LHCN-M2 (cell line): Measurements from ENCODE around the gene AKAP6. TPM values are rescaled to one million over a fixed set of nuclear protein-coding genes. Genes with fewer than 3 reads are reported as not detected.

ENCODE experiments used
- DNase-seq: peaks from one replicate; pipeline ENCODE4 v3.0.0-alpha.2; 2012; ENCODE audit warnings: low read depth
- total RNA-seq: library from RNA; depleted of rRNA; stranded (reverse); fragments of >200 nt; gene quantifications from 2 replicates; pipeline ENCODE4 v1.2.3, GENCODE V29; 2014

AKAP6 gene
- total RNA-seq, 1 experiment from 2014 or later, result 2.7 TPM

- DNase-seq, result no peak
These were observed 476.9 kb downstream of the AKAP6 start for GRCh38 chr14:32805979-32806378.

DNA sequence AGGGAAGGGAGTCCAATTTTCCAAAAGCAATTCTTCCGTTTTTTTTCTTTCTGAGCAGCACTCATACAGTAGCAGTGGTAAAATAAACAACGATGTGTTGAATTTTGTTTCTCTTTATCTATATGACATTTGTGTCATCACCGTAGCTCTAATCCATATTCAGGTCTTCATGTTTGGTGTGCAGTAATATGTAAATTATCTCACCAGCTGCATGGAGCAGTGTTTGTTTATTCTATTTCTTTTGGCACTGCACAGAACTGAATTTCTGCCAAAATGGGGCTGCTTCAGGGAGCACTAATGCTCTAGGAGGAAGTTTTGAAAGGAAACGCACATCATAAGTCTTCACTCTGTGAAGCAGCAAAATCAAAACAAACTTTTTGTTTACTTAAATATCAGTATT lies 479.5 kb downstream of the AKAP6 start:
- peak; percentile 22 for DNase-seq

DNA sequence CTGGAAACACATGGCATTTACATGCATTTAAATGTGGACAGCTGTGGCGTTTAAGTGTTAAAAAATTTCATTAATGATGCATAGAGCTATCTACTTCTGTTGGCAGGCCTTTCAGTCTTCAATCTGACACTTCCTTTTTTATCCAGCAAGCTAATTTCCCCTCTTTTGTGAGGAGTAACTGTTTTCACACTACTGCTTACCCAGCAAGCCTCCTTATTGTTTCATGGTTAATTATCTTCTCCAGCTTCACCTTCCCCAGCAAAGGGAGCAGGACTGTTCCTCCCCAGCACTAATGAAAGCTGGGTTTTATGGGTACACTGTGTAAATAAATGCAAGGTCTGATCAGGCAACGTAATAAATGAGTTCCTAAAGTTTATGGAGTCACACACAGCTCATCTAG lies 480.2 kb downstream of the AKAP6 start:
- DNase-seq, result no peak

DNA sequence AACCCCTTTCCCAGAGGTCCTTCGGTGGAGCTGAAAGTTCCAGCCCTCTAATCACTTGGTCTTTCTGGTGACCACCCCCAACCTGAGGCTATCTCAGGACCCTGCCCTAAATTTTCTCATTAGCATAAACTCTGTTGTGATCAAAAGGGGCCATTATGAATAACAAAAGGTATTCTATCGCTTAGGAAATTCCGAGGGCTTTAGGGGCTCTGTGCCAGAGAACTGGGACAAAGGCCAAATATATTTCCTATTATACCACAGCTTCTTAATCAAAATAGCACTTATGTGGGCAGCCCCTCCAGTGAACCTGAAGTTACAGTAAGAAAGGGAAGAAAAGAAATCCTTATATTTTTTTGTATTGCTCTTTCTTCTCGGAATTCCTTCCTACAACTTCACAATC lies 484.3 kb downstream of the AKAP6 start:
- DNase-seq, result no peak

- DNase-seq, result no peak
These were observed 485.6 kb downstream of the AKAP6 start for GRCh38 chr14:32814721-32815120.

DNA sequence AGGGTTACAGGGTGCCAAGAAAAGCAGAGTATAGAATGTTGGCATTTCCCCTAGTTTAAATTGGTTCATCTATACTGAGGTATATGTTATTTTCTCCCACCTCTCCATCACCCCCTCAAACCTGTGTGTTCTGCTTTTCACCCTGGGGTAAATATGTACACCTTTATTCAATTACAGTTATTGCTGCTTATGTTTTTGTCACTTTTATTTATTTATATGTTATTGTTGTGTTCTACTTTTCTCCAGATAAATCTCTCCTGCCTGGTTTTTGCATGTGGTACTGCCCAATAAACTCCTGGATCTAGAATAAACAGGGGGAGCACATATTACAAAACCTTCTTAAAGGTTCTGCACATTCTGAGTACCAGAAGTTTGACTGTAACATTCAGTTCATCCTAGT lies 487.5 kb downstream of the AKAP6 start:
- DNase-seq, result no peak

GRCh38 chr14:32817780-32818179 lies 488.7 kb downstream of the AKAP6 start:
- no peak for DNase-seq

DNA sequence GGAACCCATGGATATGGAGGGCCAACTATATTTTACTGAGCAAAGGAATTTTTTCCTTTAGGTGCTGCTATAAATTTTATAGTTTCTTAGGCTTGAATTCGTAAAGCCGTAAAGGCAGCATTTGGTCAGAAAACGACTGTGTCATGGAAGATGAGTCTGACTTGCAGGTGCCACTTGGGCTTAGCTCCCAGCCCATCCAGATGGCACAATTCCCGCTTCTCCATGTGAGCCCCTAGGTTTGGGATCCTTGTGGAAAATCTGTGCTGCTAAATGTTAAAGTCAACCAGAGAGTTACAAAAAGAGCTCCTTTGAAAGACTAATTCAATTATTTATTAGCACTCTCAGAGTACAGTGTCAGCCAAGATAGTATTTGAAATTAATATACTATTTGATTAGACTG lies 489.5 kb downstream of the AKAP6 start:
- DNase-seq, result no peak

DNA sequence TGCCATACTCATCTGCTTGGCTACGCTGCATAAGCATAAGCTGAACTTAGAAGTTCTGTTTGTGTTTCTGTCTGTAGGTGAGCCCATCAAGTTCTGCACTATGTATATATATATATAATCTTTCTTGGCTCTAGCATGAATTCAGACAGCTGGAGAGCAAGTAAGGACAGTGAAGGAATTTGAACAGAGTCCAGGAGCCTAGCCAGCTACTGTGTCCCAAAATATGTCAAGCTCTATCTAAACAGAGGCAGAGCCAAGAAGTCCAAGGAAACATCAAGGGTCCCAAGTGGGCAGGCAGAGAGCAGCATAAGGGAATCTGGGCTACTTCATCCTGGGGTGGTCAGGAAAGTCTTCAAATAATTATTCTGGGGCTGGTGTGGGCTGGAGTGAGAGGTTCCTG lies 491.1 kb downstream of the AKAP6 start:
- no peak for DNase-seq

DNA sequence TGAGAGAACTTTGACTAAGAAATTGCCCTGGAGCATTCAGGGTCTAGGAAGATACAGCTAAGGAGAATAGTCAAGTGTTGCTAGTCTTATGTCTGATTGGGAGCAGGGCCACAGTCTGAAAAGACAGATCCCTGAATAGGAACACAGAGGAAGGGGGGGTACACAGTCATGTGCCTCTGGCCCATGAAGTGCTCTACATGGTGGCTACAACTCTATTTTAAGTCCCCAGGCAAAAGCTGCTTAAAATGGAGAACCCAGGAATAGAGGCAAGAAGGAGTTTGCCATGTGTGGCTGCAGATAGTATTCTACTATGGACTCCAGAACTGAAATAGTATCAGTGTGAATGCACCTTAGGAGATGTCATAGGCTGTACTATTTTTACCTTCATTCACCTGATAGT lies 491.6 kb downstream of the AKAP6 start:
- DNase-seq, result no peak

DNA sequence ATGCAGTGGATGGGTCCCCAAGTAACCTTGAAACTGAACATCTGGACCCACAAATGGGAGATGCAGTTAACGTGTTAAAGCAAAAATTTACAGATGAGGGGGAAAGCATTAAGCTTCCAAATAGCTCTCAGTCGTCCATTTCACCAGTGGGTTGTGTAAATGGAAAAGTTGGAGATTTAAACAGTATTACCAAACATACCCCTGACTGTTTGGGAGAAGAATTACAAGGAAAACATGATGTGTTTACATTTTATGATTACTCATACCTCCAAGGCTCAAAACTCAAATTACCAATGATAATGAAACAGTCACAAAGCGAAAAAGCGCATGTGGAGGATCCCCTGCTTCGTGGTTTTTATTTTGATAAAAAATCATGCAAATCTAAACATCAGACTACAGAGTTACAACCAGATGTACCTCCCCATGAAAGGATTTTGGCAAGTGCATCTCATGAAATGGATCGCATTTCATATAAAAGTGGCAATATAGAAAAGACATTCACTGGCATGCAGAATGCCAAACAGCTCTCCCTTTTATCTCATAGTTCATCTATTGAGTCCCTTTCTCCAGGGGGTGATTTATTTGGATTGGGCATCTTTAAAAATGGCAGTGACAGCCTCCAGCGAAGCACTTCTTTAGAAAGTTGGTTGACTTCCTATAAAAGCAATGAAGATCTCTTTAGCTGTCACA lies 493.0 kb downstream of the AKAP6 start:
- peak; percentile 2 for DNase-seq

DNA sequence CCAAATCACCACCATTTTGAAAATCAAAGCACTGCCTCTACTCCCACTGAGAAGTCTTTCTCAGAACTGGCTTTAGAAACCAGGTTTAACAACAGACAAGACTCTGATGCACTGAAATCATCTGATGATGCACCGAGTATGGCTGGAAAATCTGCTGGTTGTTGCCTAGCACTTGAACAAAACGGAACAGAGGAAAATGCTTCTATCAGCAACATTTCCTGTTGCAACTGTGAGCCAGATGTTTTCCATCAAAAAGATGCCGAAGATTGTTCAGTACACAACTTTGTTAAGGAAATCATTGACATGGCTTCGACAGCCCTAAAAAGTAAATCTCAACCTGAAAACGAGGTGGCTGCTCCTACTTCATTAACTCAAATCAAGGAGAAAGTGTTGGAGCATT lies 494.6 kb downstream of the AKAP6 start:
- DNase-seq, result no peak

GRCh38 chr14:32824195-32824594 lies 495.1 kb downstream of the AKAP6 start:
- no peak for DNase-seq

DNA sequence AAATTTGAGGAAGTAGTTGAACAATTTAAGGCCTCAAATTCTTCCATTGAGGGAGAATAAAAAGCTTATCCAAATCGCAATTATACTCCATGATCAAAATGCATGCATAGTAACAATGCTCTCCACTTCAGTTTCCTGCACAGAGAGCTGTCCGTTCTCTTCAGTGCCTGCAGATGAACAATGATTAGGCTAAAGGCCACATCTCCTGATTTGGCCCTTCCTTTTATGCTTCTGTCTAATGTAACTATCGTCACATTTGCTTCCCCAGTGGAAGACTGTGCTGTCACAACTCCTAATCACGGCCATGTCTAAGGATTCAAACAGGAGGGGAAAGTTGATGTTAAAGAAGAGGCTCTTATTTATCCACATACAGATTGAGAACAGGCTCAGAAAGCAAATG lies 496.0 kb downstream of the AKAP6 start:
- DNase-seq, result no peak

DNA sequence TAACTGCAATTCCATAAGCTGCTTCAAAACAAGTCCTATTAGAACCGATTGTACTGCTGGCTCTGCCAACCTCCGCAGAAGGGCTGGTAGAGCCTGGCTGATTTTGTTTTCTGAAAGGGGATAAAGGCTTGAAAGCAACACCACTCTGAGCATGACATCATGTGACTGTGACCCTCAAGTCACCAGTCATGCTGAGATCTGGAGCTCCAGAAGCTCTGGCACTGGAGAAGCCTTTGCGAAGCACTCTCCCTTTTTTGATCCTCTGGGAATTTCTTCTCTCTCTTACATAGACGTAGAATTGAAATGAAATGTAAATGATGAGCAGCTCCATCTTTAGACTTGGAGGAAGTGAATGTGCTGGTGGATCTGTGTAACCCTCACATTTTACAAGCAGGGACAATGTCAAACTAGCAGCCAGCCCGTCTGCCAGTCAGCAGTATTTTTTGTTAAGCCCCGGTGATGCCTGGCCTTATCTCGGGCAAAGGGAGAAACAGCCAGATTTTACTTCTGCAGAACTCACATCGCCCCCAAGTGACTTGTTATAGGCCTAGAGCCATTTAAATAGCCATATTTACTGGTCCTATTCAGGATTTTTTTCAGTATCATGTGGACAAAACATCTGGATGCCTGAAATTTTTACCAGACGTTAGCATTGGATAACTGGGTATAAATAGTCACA lies 497.4 kb downstream of the AKAP6 start:
- DNase-seq, result peak; percentile 41

DNA sequence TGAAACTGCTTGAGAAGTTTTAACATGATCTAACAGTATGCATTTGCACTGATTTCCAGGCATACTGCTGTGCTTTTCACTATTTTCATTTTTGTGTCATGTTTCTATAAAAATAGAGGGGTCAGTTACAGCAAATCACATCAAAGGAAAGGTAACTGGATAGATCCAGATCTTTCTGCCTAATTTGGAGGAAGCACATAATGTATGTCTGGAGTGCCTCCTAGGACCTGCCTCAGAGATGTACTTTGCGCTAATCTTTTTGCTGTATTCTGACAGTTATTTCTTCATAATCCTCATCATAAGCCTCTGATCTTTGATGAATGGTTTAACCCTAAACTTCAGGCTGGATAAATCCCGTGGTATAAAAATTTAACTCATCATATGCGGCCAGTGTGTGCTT lies 498.4 kb downstream of the AKAP6 start:
- no peak for DNase-seq

- no peak for DNase-seq
These were observed 506.8 kb downstream of the AKAP6 start for GRCh38 chr14:32835924-32836323.

- no peak for DNase-seq
These were observed 512.6 kb downstream of the AKAP6 start for GRCh38 chr14:32841698-32842097.

DNA sequence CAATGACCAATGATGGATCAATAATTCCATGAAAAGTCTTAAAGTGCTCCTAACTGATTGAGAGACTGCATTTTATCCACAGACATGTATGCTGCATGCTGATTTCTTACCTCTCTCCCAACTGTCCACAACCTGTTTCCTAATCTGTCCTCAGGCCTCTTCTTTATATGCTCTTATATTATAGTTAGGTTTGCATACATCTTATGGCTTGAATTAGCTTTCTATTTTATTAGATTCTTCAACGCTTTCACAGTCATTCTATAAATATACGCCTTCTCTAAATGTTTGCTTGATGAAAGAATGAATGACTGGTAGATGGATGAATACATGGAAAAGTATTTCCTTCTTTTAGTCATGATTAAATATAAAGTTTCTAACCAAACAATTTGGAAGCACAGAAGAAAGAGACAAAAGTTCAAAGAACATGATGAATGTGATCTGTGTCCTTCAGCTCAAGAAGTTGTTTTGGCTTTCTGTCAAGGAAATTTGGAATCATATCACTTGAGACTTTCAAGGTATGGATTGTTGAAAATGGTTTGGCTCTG lies 517.8 kb downstream of the AKAP6 start:
- no peak for DNase-seq

DNA sequence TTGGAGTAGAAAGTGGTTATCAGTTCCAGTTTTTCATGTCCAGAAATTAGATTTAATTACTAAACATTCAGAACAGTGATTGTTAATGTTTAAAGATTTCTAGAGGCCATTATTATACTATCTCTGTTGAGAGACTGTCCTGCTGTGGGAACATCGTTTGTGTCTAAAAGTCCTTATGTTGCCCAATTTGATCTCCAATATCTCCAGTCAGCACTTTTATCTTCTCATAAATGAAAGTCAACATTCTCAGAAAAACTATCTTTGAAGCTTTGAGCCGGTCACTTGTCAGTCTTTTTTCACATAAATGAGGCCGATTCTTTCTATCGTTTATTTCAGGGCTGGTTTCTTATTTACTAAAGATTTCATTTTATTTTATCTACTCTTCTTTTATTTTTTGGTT lies 518.8 kb downstream of the AKAP6 start:
- no peak for DNase-seq

DNA sequence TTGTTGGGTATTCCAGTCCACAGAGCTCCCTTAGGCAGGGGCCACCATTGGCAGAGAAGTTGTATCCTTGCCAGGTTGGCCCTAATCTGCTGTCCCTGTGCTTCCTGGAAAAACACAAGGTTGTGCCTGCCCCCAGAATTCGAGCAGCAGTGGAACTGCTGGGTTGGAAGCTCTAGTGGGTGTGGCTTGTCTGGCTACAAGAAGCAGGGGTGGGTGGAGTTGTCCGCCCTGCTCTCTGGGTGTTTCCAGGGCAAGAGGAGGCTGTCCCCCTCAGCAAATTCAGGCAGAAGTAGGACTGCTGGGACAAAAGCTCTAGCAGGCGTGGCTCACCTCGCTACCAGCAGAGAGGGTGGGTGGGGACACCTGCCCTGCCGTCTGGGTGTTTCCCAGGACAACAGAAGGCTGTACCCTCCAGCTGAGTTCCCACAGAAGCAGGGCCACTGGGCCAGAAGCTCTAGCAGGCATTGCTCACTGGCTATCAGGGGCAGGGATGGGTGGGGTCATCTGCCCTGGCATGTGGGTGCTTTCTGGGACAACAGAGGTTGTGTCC lies 536.8 kb downstream of the AKAP6 start:
- no peak for DNase-seq

GRCh38 chr14:32883188-32883587 lies 554.1 kb downstream of the AKAP6 start:
- DNase-seq, result no peak
